A549 (cell line): ENCODE results near the gene CYP8B1. TPM values are rescaled to one million over a fixed set of nuclear protein-coding genes. Genes with fewer than 3 reads are reported as not detected.

Experiments
- ATAC-seq, 2 experiments: fragments of 200-7000 bp in 1 of 2; fragments of >200 bp in 1 of 2; cut with Nextera tagmentation in 1 of 2; cut with Tn5 transposase in 1 of 2; 3 replicates each; pipeline versions ENCODE4 v1.8.0 to v1.9.1; 2018 to 2020; ENCODE audit warnings: mild to moderate bottlenecking in 1 of 2, moderate library complexity in 1 of 2
- CTCF ChIA-PET: fragments of 300-600 bp; sonication (Branson Sonifier 250); formaldehyde crosslinking; extraction: SDS; loops from one replicate; lab custom pipeline; 2021; ENCODE audit warnings: antibody characterized with exemption, inconsistent platforms; lab: Yijun Ruan, JAX
- POLR2A ChIA-PET: fragments of 350-600 bp; formaldehyde crosslinking; extraction: SDS; loops from one replicate; lab custom pipeline; 2021; ENCODE audit warnings: antibody characterized with exemption, inconsistent platforms; lab: Yijun Ruan, JAX
- DNase-seq, 2 experiments: peaks; one replicate each; pipeline versions ENCODE4 v3.0.0 to v3.0.0-alpha.2; 2011 to 2016; ENCODE audit warnings: low read depth in 1 of 2, low spot score in 1 of 2
- FAIRE-seq: peaks from 2 replicates; lab custom pipeline; 2011; peaks lifted over from hg19 to GRCh38; lab: Jason Lieb, UNC
- H3K27ac ChIP-seq, 2 experiments: fragments of >200 bp; sonication (Bioruptor Twin); formaldehyde crosslinking; 3 replicates each; pipeline ENCODE4 v1.5.1; 2016 to 2017
- H3K4me1 ChIP-seq: fragments of >200 bp; sonication (Bioruptor Twin); formaldehyde crosslinking; 3 replicates; pipeline ENCODE4 v1.6.1; 2016
- H3K4me2 ChIP-seq: fragments of >200 bp; sonication (Bioruptor Twin); formaldehyde crosslinking; 3 replicates; pipeline ENCODE4 v1.6.1; 2016
- H3K4me3 ChIP-seq: fragments of >200 bp; sonication (Bioruptor Twin); formaldehyde crosslinking; 3 replicates; pipeline ENCODE4 v1.5.1; 2016
- H3K9me3 ChIP-seq: fragments of >200 bp; sonication (Bioruptor Twin); formaldehyde crosslinking; 3 replicates; pipeline ENCODE4 v1.6.1; 2016
- ATOH8 ChIP-seq: fragments of 250-450 bp; sonication (Bioruptor Pico); IDR thresholded peaks from 2 replicates; pipeline ENCODE4 v1.5.0; 2020; ENCODE audit warnings: low read depth, mild to moderate bottlenecking, moderate library complexity
- BHLHE40 ChIP-seq: IDR thresholded peaks from 2 replicates; pipeline ENCODE4 v1.6.1; 2012; ENCODE audit warnings: low read depth, low read length, inconsistent platforms
- CHD2 ChIP-seq: fragments of 150-350 bp; IDR thresholded peaks from 2 replicates; pipeline ENCODE4 v1.6.1; 2014; ENCODE audit warnings: low read length; ENCODE audit not compliant: partially characterized antibody
- CHD4 ChIP-seq: fragments of 200-600 bp; sonication (generic); IDR thresholded peaks from 2 replicates; pipeline ENCODE4 v1.6.1; 2016; ENCODE audit warnings: antibody characterized with exemption, mild to moderate bottlenecking, borderline replicate concordance
- EHF ChIP-seq: fragments of 250-450 bp; sonication (Bioruptor Pico); IDR thresholded peaks from 2 replicates; pipeline ENCODE4 v1.5.0; 2020; ENCODE audit warnings: mild to moderate bottlenecking
- EHMT2 ChIP-seq: fragments of 200-600 bp; sonication (generic); IDR thresholded peaks from 2 replicates; pipeline ENCODE4 v1.6.1; 2016; ENCODE audit warnings: antibody characterized with exemption, low read depth, mild to moderate bottlenecking, moderate library complexity
- EP300 ChIP-seq, 2 experiments: fragments of >200 bp; sonication (Bioruptor Twin); formaldehyde crosslinking; IDR thresholded peaks; 2 replicates in 1 of 2; 3 replicates in 1 of 2; pipeline ENCODE4 v1.6.1; 2016 to 2017
- FOSL2 ChIP-seq, 2 experiments: fragments of 450-650 bp in 1 of 2; fragments of >200 bp in 1 of 2; sonication (Bioruptor Twin) in 1 of 2; formaldehyde crosslinking; IDR thresholded peaks; 2 replicates each; pipeline versions ENCODE4 v1.5.0 to v1.6.1; 2016 to 2020; ENCODE audit warnings: mild to moderate bottlenecking in 1 of 2, moderate library complexity in 1 of 2
- FOXS1 ChIP-seq: fragments of 250-450 bp; sonication (Bioruptor Pico); IDR thresholded peaks from 2 replicates; pipeline ENCODE4 v1.5.0; 2020; ENCODE audit warnings: mild to moderate bottlenecking, moderate library complexity
- GATA3 ChIP-seq: IDR thresholded peaks from 2 replicates; pipeline ENCODE4 v1.6.1; 2012; ENCODE audit warnings: borderline replicate concordance
- HDAC2 ChIP-seq: fragments of 200-600 bp; sonication (generic); IDR thresholded peaks from 2 replicates; pipeline ENCODE4 v1.6.1; 2016
- HES2 ChIP-seq: fragments of >200 bp; sonication (Bioruptor Twin); formaldehyde crosslinking; IDR thresholded peaks from 2 replicates; pipeline ENCODE4 v1.6.1; 2016
- HMGXB4 ChIP-seq: fragments of 250-450 bp; sonication (Bioruptor Pico); IDR thresholded peaks from 2 replicates; pipeline ENCODE4 v1.5.0; 2021; ENCODE audit warnings: mild to moderate bottlenecking, moderate library complexity, borderline replicate concordance
- HOXA7 ChIP-seq: fragments of 250-450 bp; sonication (Bioruptor Pico); IDR thresholded peaks from 2 replicates; pipeline ENCODE4 v1.5.0; 2020; ENCODE audit warnings: mild to moderate bottlenecking, moderate library complexity
- JUN ChIP-seq, 2 experiments: fragments of >200 bp; sonication (Bioruptor Twin); formaldehyde crosslinking; IDR thresholded peaks; 2 replicates in 1 of 2; 3 replicates in 1 of 2; pipeline ENCODE4 v1.6.1; 2016 to 2017
- KDM1A ChIP-seq: fragments of 200-600 bp; sonication (generic); IDR thresholded peaks from 2 replicates; pipeline ENCODE4 v1.6.1; 2016; ENCODE audit warnings: low read depth, mild to moderate bottlenecking
- KDM5A ChIP-seq: fragments of 200-600 bp; sonication (generic); IDR thresholded peaks from 2 replicates; pipeline ENCODE4 v1.6.1; 2016; ENCODE audit warnings: antibody characterized with exemption, mild to moderate bottlenecking
- MYC ChIP-seq: IDR thresholded peaks from 2 replicates; pipeline ENCODE4 v1.6.1; 2012; ENCODE audit warnings: mild to moderate bottlenecking, inconsistent platforms, low read length, improper control_type of control experiment, borderline replicate concordance
- NFE2L2 ChIP-seq: fragments of 150-350 bp; conservative IDR thresholded peaks from 2 replicates; pipeline ENCODE4 v1.6.1; 2014; ENCODE audit warnings: low read length
- NR3C1 ChIP-seq: fragments of >200 bp; sonication (Bioruptor Twin); formaldehyde crosslinking; IDR thresholded peaks from 3 replicates; pipeline ENCODE4 v1.6.1; 2017
- REST ChIP-seq: fragments of 200-600 bp; sonication (generic); IDR thresholded peaks from 2 replicates; pipeline ENCODE4 v1.6.1; 2016; ENCODE audit warnings: antibody characterized with exemption, mild to moderate bottlenecking, moderate library complexity
- SREBF2 ChIP-seq: fragments of 450-650 bp; IDR thresholded peaks from 2 replicates; pipeline ENCODE4 v1.6.1; 2014; ENCODE audit warnings: mild to moderate bottlenecking, moderate library complexity
- USF2 ChIP-seq: fragments of 450-650 bp; IDR thresholded peaks from 2 replicates; pipeline ENCODE4 v1.6.1; 2014; ENCODE audit warnings: antibody characterized with exemption
- ZC3H11A ChIP-seq: fragments of 450-650 bp; IDR thresholded peaks from 2 replicates; pipeline ENCODE4 v1.6.1; 2014; ENCODE audit warnings: antibody characterized with exemption, mild to moderate bottlenecking
- ZNF302 ChIP-seq: fragments of 250-450 bp; sonication (Bioruptor Pico); IDR thresholded peaks from 2 replicates; pipeline ENCODE4 v1.9.0; 2021; ENCODE audit warnings: inconsistent platforms, mild to moderate bottlenecking, moderate library complexity
- ZSCAN20 ChIP-seq: fragments of 250-450 bp; sonication (Bioruptor Pico); IDR thresholded peaks from 2 replicates; pipeline ENCODE4 v1.8.0; 2022; ENCODE audit warnings: mild to moderate bottlenecking, moderate library complexity
- WGBS: methylation state at CpG from one replicate; pipeline ENCODE4 v1.1.6; 2017; ENCODE audit errors: missing lambda C conversion rate; 5-methylcytosine and 5-hydroxymethylcytosine counted together
- polyA plus RNA-seq, 4 experiments: library from polyadenylated mRNA; depleted of rRNA in 3 of 4; stranded (reverse); fragments of >200 nt; fragmentation: RNase III in 1 of 4; extraction: RNeasy Plus Mini Kit Qiagen cat#74134 plus additional on column Dnase treatment in 1 of 4; gene quantifications; 2 replicates in 3 of 4; 3 replicates in 1 of 4; pipeline ENCODE4 v1.2.3, GENCODE V29; 2011 to 2017

CYP8B1 gene
- polyA plus RNA-seq, 2 of the 4 experiments (the other 2 are of a cell fraction) = not detected

GRCh38 chr3:42872718-42873117 is 3.0 kb downstream of the CYP8B1 start:
- TF ChIP-seq ZSCAN20 (CRISPR knock-in tag) (no peak), ZNF302 (CRISPR knock-in tag) (no peak), HDAC2 (no peak), BHLHE40 (no peak), KDM1A (no peak), USF2 (no peak)
- Histone ChIP-seq H3K4me1 (no peaks in the 10 kb centered on the region), H3K27ac (no peak overlapping the region), H3K4me2 (no peak overlapping the region), H3K9me3 (no peaks in the 10 kb centered on the region), H3K4me3 (no peak overlapping the region)
- WGBS = 0% methylated on average over 1 of the region's 1 CpG
- ChIA-PET CTCF (no interaction called here), POLR2A (no interaction called here)
- DNase-seq (no peak), ATAC-seq (no peak), FAIRE-seq (no peak)

- DNase-seq = no peak
- no peak overlapping the region for H3K27ac ChIP-seq
- ATAC-seq = no peak
- TF ChIP-seq KDM5A (no peak), NR3C1 (no peak), HOXA7 (no peak), ATOH8 (CRISPR knock-in tag) (no peak), CHD2 (no peak), NFE2L2 (no peak), HES2 (no peak)
- WGBS = 58% methylated on average over 4 of the region's 5 CpGs
- CTCF ChIA-PET = interaction anchor here (0.6 to 2.1 kb wide), 2 partner anchors 9 to 60 kb away, joined by 4 to 8 read pairs; no protein-coding TSS in a partner anchor
- no peak overlapping the region for H3K4me3 ChIP-seq
- H3K4me1 ChIP-seq = no peaks in the 10 kb centered on the region
- POLR2A ChIA-PET = no interaction called here
- H3K4me2 ChIP-seq = no peak overlapping the region
- no peak for FAIRE-seq
- no peaks in the 10 kb centered on the region for H3K9me3 ChIP-seq
These were observed 4.0 kb downstream of the CYP8B1 start for GRCh38 chr3:42871592-42872196.

GRCh38 chr3:42868841-42869240 is 6.8 kb downstream of the CYP8B1 start:
- no peak for ATAC-seq
- 13% methylated on average over 5 of the region's 5 CpGs for WGBS
- Histone ChIP-seq H3K27ac (no peak overlapping the region), H3K4me3 (no peak overlapping the region), H3K4me1 (no peaks in the 10 kb centered on the region), H3K4me2 (no peak overlapping the region), H3K9me3 (no peaks in the 10 kb centered on the region)
- no peak for FAIRE-seq
- ChIA-PET POLR2A (no interaction called here), CTCF (interaction anchor here (0.8 to 1.1 kb wide), 2 partner anchors 12 to 29 kb away, joined by 3 read pairs; no protein-coding TSS in a partner anchor)
- DNase-seq = no peak
- TF ChIP-seq EHMT2 = no peak
- TF ChIP-seq FOXS1 (CRISPR knock-in tag) = no peak
- TF ChIP-seq GATA3 = no peak
- no peak for TF ChIP-seq CHD2
- TF ChIP-seq EHF (CRISPR knock-in tag) = no peak
- TF ChIP-seq EP300 (IDR thresholded peaks at IDR 0.05) = no peak
- no peak for TF ChIP-seq HDAC2
- TF ChIP-seq NFE2L2 = no peak
- TF ChIP-seq MYC = no peak
- no peak for TF ChIP-seq HMGXB4
- TF ChIP-seq HES2 = no peak
- TF ChIP-seq REST = no peak
- TF ChIP-seq SREBF2 = no peak
- no peak for TF ChIP-seq CHD4
- TF ChIP-seq JUN (IDR thresholded peaks at IDR 0.05) = no peak
- TF ChIP-seq FOSL2 (IDR thresholded peaks at IDR 0.05) = no peak
- TF ChIP-seq FOSL2 (CRISPR knock-in tag; IDR thresholded peaks at IDR 0.05) = no peak
- TF ChIP-seq ZC3H11A = no peak
